HepG2 (cell line): ENCODE data around the gene ANK3. TPM values are rescaled to one million over a fixed set of nuclear protein-coding genes. Genes with fewer than 3 reads are reported as not detected.

Source experiments
- ATAC-seq: fragments of 200-7000 bp; cut with Tn5 transposase; 3 replicates; pipeline ENCODE4 v1.9.1; 2020; ENCODE audit warnings: mild to moderate bottlenecking, moderate library complexity
- BruUV-seq: library from RNA; stranded (reverse); fragments of 400-500 nt; replicated peaks from 2 replicates; lab custom pipeline; 2021; lab: Mats Ljungman, UMichigan
- CTCF ChIA-PET: fragments of 300-600 bp; formaldehyde crosslinking; extraction: SDS; loops from one replicate; lab custom pipeline; 2021; ENCODE audit warnings: low total read pairs, inconsistent platforms, low intra/inter-chr PET ratio; lab: Yijun Ruan, JAX
- POLR2A ChIA-PET: fragments of 350-600 bp; sonication (Branson Sonifier 250); formaldehyde crosslinking; loops from one replicate; lab custom pipeline; 2020; ENCODE audit warnings: antibody characterized with exemption, inconsistent platforms; lab: Yijun Ruan, JAX
- DNase-seq: peaks from one replicate; pipeline ENCODE4 v3.0.0-alpha.2; 2015; ENCODE audit warnings: low spot score
- FAIRE-seq: peaks from 3 replicates; lab custom pipeline; 2011; peaks lifted over from hg19 to GRCh38; lab: Jason Lieb, UNC
- H2AFZ ChIP-seq: one replicate; pipeline ENCODE4 v1.6.1; 2011; ENCODE audit warnings: low read length, inconsistent platforms
- H3K27ac ChIP-seq: fragments of 300-600 bp; 3 replicates; pipeline ENCODE4 v1.8.0; 2011; ENCODE audit warnings: mixed run types, mild to moderate bottlenecking, mixed read lengths, low read length, inconsistent platforms; ENCODE audit not compliant: insufficient read depth; ENCODE audit errors: extremely low read length
- H3K27me3 ChIP-seq, 2 experiments: fragments of 200-600 bp in 1 of 2; 2 replicates in 1 of 2; 3 replicates in 1 of 2; pipeline versions ENCODE4 v1.6.0 to v1.8.0; 2011; ENCODE audit warnings: low read length in 2 of 2, mild to moderate bottlenecking in 2 of 2, moderate library complexity in 2 of 2, inconsistent platforms in 1 of 2; ENCODE audit not compliant: insufficient read depth in 2 of 2, control insufficient read depth in 1 of 2
- H3K36me3 ChIP-seq, 2 experiments: fragments of 200-600 bp in 1 of 2; replicated peaks in 1 of 2; 2 replicates in 1 of 2; 3 replicates in 1 of 2; pipeline versions ENCODE4 v1.5.1 to v1.8.0; 2011; ENCODE audit warnings: low read length in 2 of 2, inconsistent platforms in 1 of 2; ENCODE audit not compliant: insufficient read depth in 2 of 2, control insufficient read depth in 1 of 2
- H3K4me1 ChIP-seq: 2 replicates; pipeline ENCODE4 v1.5.1; 2012; ENCODE audit warnings: low read length, inconsistent platforms; ENCODE audit not compliant: insufficient read depth
- H3K4me2 ChIP-seq: 2 replicates; pipeline ENCODE4 v1.6.0; 2011; ENCODE audit warnings: low read depth, low read length, inconsistent platforms
- H3K4me3 ChIP-seq, 3 experiments: fragments of 200-600 bp in 1 of 3; sonication (generic), shearing (Covaris generic) in 1 of 3; replicated peaks in 1 of 3; 2 replicates each; pipeline ENCODE4 v1.5.1; 2011 to 2016; ENCODE audit warnings: low read length in 3 of 3, inconsistent platforms in 2 of 3, low read depth in 2 of 3, mild to moderate bottlenecking in 2 of 3, control low read depth in 1 of 3, mixed read lengths in 1 of 3; ENCODE audit not compliant: insufficient read depth in 1 of 3
- H3K79me2 ChIP-seq: one replicate; pipeline ENCODE4 v1.6.1; 2011; ENCODE audit warnings: low read length, inconsistent platforms; ENCODE audit not compliant: insufficient read depth
- H3K9ac ChIP-seq: 2 replicates; pipeline ENCODE4 v1.6.0; 2011; ENCODE audit warnings: mild to moderate bottlenecking, low read depth, low read length, inconsistent platforms; ENCODE audit not compliant: insufficient read depth
- H3K9me3 ChIP-seq: 2 replicates; pipeline ENCODE4 v1.5.1; 2012; ENCODE audit warnings: mild to moderate bottlenecking, low read length
- H4K20me1 ChIP-seq: 2 replicates; pipeline ENCODE4 v1.6.0; 2011; ENCODE audit warnings: inconsistent platforms, mild to moderate bottlenecking, low read length, moderate library complexity; ENCODE audit not compliant: insufficient read depth
- ATF4 ChIP-seq, 2 experiments: fragments of 450-650 bp in 1 of 2; sonication (generic) in 1 of 2; formaldehyde crosslinking; IDR thresholded peaks; 2 replicates each; pipeline versions ENCODE4 v1.5.0 to v1.8.0; 2020 to 2022; ENCODE audit warnings: mild to moderate bottlenecking in 1 of 2, missing genetic modification reagents in 1 of 2
- ATF7 ChIP-seq, 2 experiments: fragments of 450-650 bp in 1 of 2; sonication (generic) in 1 of 2; formaldehyde crosslinking in 1 of 2; IDR thresholded peaks; 2 replicates each; pipeline versions ENCODE4 v1.4.0 to v1.6.1; 2016 to 2020; ENCODE audit warnings: antibody characterized with exemption in 1 of 2, mild to moderate bottlenecking in 1 of 2, missing genetic modification reagents in 1 of 2
- CBX2 ChIP-seq, 2 experiments: fragments of 200-600 bp in 1 of 2; sonication (generic); formaldehyde crosslinking in 1 of 2; IDR thresholded peaks; 2 replicates each; pipeline versions ENCODE4 v1.7.0 to v1.8.1; 2018 to 2022; ENCODE audit warnings: low read depth in 2 of 2, low read length in 1 of 2, mild to moderate bottlenecking in 1 of 2, missing genetic modification reagents in 1 of 2
- CHD2 ChIP-seq: IDR thresholded peaks from 2 replicates; pipeline ENCODE4 v1.6.1; 2011; ENCODE audit warnings: low read depth, low read length, improper control_type of control experiment
- DR1 ChIP-seq: sonication (generic); formaldehyde crosslinking; IDR thresholded peaks from 2 replicates; pipeline ENCODE4 v1.8.0; 2021; ENCODE audit warnings: mild to moderate bottlenecking, missing genetic modification reagents, inconsistent platforms
- FOXC1 ChIP-seq: sonication (generic); formaldehyde crosslinking; IDR thresholded peaks from 2 replicates; pipeline ENCODE4 v1.8.0; 2022; ENCODE audit warnings: mild to moderate bottlenecking, missing genetic modification reagents, borderline replicate concordance
- FOXK1 ChIP-seq: sonication (generic); formaldehyde crosslinking; IDR thresholded peaks from 2 replicates; pipeline ENCODE4 v1.4.0; 2020; ENCODE audit warnings: low read depth, missing genetic modification reagents, borderline replicate concordance
- NFYC ChIP-seq: IDR thresholded peaks from 2 replicates; pipeline ENCODE4 v1.6.1; 2016; ENCODE audit warnings: missing genetic modification reagents, missing compliant biosample characterization
- NKX3-1 ChIP-seq: sonication (generic); formaldehyde crosslinking; IDR thresholded peaks from 2 replicates; pipeline ENCODE4 v1.5.0; 2020; ENCODE audit warnings: missing genetic modification reagents
- RBM22 ChIP-seq: fragments of 200-400 bp; formaldehyde crosslinking; optimal IDR thresholded peaks from 2 replicates; pipeline ENCODE3; 2017; ENCODE audit warnings: mild to moderate bottlenecking, low read length, moderate library complexity
- RXRA ChIP-seq: sonication (generic); formaldehyde crosslinking; IDR thresholded peaks from 2 replicates; pipeline ENCODE4 v1.5.1; 2020; ENCODE audit warnings: missing genetic modification reagents
- SCMH1 ChIP-seq: sonication (generic); formaldehyde crosslinking; IDR thresholded peaks from 2 replicates; pipeline ENCODE4 v1.9.0; 2021; ENCODE audit warnings: missing genetic modification reagents, mild to moderate bottlenecking, borderline replicate concordance
- TP53 ChIP-seq: sonication (generic); formaldehyde crosslinking; conservative IDR thresholded peaks from 2 replicates; pipeline ENCODE4 v1.4.0; 2020; ENCODE audit warnings: missing genetic modification reagents
- ZBTB7A ChIP-seq: sonication (generic); formaldehyde crosslinking; IDR thresholded peaks from 2 replicates; pipeline ENCODE4 v1.8.0; 2022; ENCODE audit warnings: mild to moderate bottlenecking, missing genetic modification reagents
- WGBS: methylation state at CpG from one replicate; pipeline ENCODE4 v1.1.6; 2017; ENCODE audit warnings: low lambda C conversion rate; 5-methylcytosine and 5-hydroxymethylcytosine counted together
- in situ Hi-C: cut with HindIII; loops from 2 replicates; pipeline ENCODE4 v1.10.0; 2017; ENCODE audit warnings: low pct_unique_long_range_greater_than_20kb; ENCODE audit not compliant: extremely low pct_ligation_motif_present
- intact Hi-C: fragments of 100-400 bp; cut with micrococcal nuclease; formaldehyde crosslinking; loops from one replicate; pipeline ENCODE4 v1.10.0; 2022; ENCODE audit not compliant: unreplicated experiment
- polyA plus RNA-seq, 8 experiments: library from polyadenylated mRNA; depleted of rRNA in 3 of 8; stranded (reverse) in 7 of 8; unstranded in 1 of 8; fragments of >200 nt; fragmentation: Illumina TruSeq in 4 of 8; extraction: Trizol in 4 of 8; gene quantifications; 2 replicates each; pipeline versions ENCODE4 v1.2.1 to v1.2.3, GENCODE V29; 2011 to 2016; ENCODE audit warnings: low read depth in 4 of 8, missing spikeins in 1 of 8, mixed read lengths in 1 of 8; ENCODE audit not compliant: insufficient read depth in 1 of 8
- total RNA-seq, 5 experiments: library from RNA; depleted of rRNA; stranded (reverse); fragments of >200 nt; fragmentation: Illumina TruSeq; extraction: Trizol; gene quantifications; 2 replicates each; pipeline ENCODE4 v1.2.3, GENCODE V29; 2016; ENCODE audit warnings: low read depth in 1 of 5
- TF ChIP-seq, protein P1 (sequence below): sonication (generic); formaldehyde crosslinking; IDR thresholded peaks from 2 replicates; pipeline ENCODE4 v1.8.1; 2023; ENCODE audit warnings: missing genetic modification reagents, inconsistent platforms, borderline replicate concordance

ANK3 gene
- total and polyA plus RNA-seq, 2 of the 13 experiments (the other 11 are each of a cell fraction or from before 2014, with no cell fraction given) = not detected

GRCh38 chr10:60139798-60140566, 249.7 kb downstream of the ANK3 start:
- CTCF ChIA-PET = no interaction called here
- no peak for TF ChIP-seq TP53 (CRISPR knock-in tag)
- 0 out of 2 replicates have a peak, but pooled peaks have one; percentile 22 for TF ChIP-seq ATF7 (IDR thresholded peaks at IDR 0.05)
- TF ChIP-seq ATF7 (CRISPR knock-in tag; IDR thresholded peaks at IDR 0.05) = no peak
- POLR2A ChIA-PET = no interaction called here
- no peaks in the 10 kb centered on the region for H4K20me1 ChIP-seq
- no peak overlapping the region for H3K9ac ChIP-seq
- no peak overlapping the region for H2AFZ ChIP-seq
- no peaks in the 10 kb centered on the region; a peak in 1 of 5 replicates for H3K27me3 ChIP-seq
- no peaks in the 10 kb centered on the region for H3K36me3 ChIP-seq
- in situ Hi-C loops (no loop called here), intact Hi-C loops (no loop called here)
- ATAC-seq (no peak), DNase-seq (no peak), FAIRE-seq (no peak)
- WGBS = 25% methylated on average over 8 of the region's 8 CpGs
- H3K79me2 ChIP-seq = no peaks in the 10 kb centered on the region
- H3K4me1 ChIP-seq = 0 out of 2 replicates have a peak, but pooled peaks cover 8% of the 10 kb centered on the region
- no peak overlapping the region for H3K4me2 ChIP-seq
- no peak overlapping the region for H3K4me3 ChIP-seq
- no peak overlapping the region for H3K27ac ChIP-seq
- no TSS peak for BruUV-seq
- no peaks in the 10 kb centered on the region for H3K9me3 ChIP-seq

GRCh38 chr10:60139290-60139689, 250.4 kb downstream of the ANK3 start:
- Histone ChIP-seq H3K4me3 (no peak overlapping the region), H2AFZ (no peak overlapping the region), H3K79me2 (no peaks in the 10 kb centered on the region), H3K4me2 (no peak overlapping the region), H3K9me3 (no peaks in the 10 kb centered on the region), H3K4me1 (0 out of 2 replicates have a peak, but pooled peaks cover 8% of the 10 kb centered on the region), H3K9ac (no peak overlapping the region), H3K27me3 (no peaks in the 10 kb centered on the region; a peak in 1 of 5 replicates), H3K27ac (no peak overlapping the region), H3K36me3 (no peaks in the 10 kb centered on the region), H4K20me1 (no peaks in the 10 kb centered on the region)
- in situ Hi-C loops = no loop called here
- CTCF ChIA-PET = no interaction called here
- intact Hi-C loops = no loop called here
- DNase-seq = no peak
- 45% methylated on average over 3 of the region's 3 CpGs for WGBS
- POLR2A ChIA-PET = no interaction called here
- no peak for FAIRE-seq
- ATAC-seq = no peak
- BruUV-seq = no TSS peak
- no peak for TF ChIP-seq RXRA
- TF ChIP-seq FOXK1 (CRISPR knock-in tag) = no peak
- no peak for TF ChIP-seq CHD2
- no peak for TF ChIP-seq FOXC1 (CRISPR knock-in tag)
- TF ChIP-seq ATF4 (CRISPR knock-in tag; IDR thresholded peaks at IDR 0.05) = no peak
- no peak for TF ChIP-seq ZBTB7A (CRISPR knock-in tag)
- TF ChIP-seq NKX3-1 (CRISPR knock-in tag) = no peak
- no peak for TF ChIP-seq DR1 (CRISPR knock-in tag)
- no peak for TF ChIP-seq CBX2 (IDR thresholded peaks at IDR 0.05; ENCODE audit: low read depth, low read length)
- TF ChIP-seq CBX2 (CRISPR knock-in tag; IDR thresholded peaks at IDR 0.05; ENCODE audit: low read depth) = no peak
- TF ChIP-seq, protein P1, sequence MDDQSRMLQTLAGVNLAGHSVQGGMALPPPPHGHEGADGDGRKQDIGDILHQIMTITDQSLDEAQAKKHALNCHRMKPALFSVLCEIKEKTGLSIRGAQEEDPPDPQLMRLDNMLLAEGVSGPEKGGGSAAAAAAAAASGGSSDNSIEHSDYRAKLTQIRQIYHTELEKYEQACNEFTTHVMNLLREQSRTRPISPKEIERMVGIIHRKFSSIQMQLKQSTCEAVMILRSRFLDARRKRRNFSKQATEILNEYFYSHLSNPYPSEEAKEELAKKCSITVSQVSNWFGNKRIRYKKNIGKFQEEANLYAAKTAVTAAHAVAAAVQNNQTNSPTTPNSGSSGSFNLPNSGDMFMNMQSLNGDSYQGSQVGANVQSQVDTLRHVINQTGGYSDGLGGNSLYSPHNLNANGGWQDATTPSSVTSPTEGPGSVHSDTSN = no peak
- TF ChIP-seq RBM22 = no peak
- no peak for TF ChIP-seq SCMH1 (CRISPR knock-in tag)
- TF ChIP-seq NFYC (CRISPR knock-in tag) = no peak
